GM12875 (cell line): ENCODE results near the gene STX17.

ENCODE experiments used
- H3K4me3 ChIP-seq: one replicate; pipeline ENCODE4 v1.5.1; 2011; ENCODE audit warnings: low read depth, low read length, control low read depth
- TF ChIP-seq, protein P1 (sequence below): IDR thresholded peaks from 2 replicates; pipeline ENCODE4 v1.5.1; 2011; ENCODE audit warnings: low read depth, mild to moderate bottlenecking, control low read depth, inconsistent platforms, low read length, moderate library complexity, borderline replicate concordance; ENCODE audit not compliant: insufficient read depth

Gene STX17

GRCh38 chr9:99878651-99879050 is 27.8 kb upstream of the STX17 start:
- TF ChIP-seq, protein P1, sequence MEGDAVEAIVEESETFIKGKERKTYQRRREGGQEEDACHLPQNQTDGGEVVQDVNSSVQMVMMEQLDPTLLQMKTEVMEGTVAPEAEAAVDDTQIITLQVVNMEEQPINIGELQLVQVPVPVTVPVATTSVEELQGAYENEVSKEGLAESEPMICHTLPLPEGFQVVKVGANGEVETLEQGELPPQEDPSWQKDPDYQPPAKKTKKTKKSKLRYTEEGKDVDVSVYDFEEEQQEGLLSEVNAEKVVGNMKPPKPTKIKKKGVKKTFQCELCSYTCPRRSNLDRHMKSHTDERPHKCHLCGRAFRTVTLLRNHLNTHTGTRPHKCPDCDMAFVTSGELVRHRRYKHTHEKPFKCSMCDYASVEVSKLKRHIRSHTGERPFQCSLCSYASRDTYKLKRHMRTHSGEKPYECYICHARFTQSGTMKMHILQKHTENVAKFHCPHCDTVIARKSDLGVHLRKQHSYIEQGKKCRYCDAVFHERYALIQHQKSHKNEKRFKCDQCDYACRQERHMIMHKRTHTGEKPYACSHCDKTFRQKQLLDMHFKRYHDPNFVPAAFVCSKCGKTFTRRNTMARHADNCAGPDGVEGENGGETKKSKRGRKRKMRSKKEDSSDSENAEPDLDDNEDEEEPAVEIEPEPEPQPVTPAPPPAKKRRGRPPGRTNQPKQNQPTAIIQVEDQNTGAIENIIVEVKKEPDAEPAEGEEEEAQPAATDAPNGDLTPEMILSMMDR, result no peak
- H3K4me3 ChIP-seq, result no peak overlapping the region

DNA sequence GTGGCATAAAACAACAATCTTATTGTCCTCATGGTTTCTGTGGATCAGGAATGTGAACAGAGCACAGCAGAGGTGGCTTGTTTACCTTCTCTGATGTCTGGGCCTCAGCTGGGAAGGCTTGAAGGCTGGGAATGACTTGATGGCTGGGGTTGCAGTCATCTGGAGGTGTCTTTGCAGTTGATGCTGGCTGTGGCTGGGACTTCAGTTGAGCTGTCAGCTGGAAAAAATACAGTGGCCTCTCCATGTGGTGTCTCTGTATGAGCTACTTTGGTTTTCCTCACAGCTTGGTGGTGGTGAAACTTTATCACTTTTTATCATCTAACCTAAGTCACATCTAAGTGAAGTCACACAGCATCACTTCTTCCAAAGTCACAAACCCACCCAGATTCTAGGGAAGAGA is 24.7 kb upstream of the STX17 start:
- TF ChIP-seq, protein P1, result no peak

DNA sequence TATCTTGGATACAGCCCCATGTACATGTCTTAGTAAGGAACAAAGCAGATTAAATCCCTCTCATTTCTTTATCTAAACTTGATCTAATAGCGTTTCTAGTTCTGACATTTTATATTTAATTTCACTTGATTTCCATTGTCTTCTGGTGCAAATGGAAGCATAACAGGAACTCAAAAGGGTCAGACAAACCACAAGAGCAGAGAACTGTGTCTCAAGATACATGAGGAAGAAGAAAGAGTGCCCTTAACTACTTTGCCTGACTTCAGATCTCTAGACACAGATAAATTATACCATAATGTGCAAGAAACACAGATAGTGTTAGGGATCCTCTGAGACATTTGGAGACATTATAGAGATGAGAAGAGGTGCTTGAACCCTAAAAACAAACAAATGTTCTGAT is 20.7 kb upstream of the STX17 start:
- H3K4me3 ChIP-seq, result no peak overlapping the region
- TF ChIP-seq, protein P1, result no peak

More for the DNA sequence above, 24.7 kb upstream of the STX17 start:
- H3K4me3 ChIP-seq, result no peak overlapping the region

DNA sequence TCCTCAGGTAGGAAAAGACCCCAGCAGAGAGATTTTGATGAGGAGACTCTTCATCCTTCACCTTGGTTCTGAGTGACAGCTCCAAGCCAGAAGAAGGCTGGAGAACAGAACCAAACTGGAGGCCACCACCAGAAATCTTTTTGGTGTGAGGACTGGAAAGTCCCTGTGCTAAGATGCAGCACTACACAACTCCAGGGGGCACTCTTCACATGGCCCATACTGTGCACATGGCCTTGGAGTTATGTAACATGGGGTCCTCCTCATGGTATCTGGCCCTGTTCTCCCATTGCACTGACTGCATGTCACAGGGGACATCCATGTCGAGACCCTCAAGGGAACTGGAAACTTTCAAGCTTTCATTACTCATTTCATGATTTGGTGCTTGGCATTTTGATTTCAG is 17.3 kb upstream of the STX17 start:
- TF ChIP-seq, protein P1, result peak; percentile 26; the same call in 1 of the 2 replicates
- no peak overlapping the region for H3K4me3 ChIP-seq

DNA sequence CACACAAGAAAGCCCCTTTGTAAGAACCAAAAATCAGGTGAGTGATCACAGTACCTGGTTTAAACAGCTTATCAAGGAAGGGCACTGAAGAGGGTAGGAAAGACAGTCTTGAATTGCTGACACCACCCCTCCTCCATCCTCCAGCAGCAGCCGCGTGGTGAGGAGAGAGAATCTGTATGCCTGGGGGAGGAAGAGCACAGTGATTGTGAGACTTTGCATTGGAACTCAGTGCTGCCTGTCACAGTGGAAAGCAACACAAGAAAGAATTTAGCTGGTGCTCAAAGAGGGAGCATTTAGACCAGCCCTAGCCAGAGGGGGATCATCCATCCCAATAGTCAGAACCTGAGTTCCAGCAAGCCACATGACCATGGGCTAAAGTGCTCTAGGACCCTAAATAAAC is 11.6 kb upstream of the STX17 start:
- H3K4me3 ChIP-seq, result no peak overlapping the region
- TF ChIP-seq, protein P1, result no peak

DNA sequence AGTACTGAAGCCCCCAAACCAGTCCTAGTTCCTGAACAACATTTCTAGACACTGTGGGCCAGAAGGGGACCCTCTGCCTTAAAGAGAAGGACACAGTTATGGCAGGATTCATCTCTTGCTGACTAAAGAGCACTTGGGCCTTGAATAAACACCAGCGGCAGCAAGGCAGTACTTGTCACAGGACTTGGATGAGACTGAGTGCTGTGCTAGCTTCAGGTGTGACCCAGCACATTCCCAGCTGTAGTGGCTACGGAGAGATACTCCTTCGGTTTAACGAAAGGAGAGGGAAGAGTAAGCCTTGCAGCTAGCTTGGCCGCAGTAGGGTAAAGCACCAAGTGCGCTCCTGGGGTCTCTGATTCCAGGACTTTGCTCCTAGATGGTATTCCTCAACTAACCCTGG is 10.9 kb upstream of the STX17 start:
- TF ChIP-seq, protein P1, result no peak
- no peak overlapping the region for H3K4me3 ChIP-seq

GRCh38 chr9:99896119-99896518 is 10.3 kb upstream of the STX17 start:
- no peak overlapping the region for H3K4me3 ChIP-seq
- TF ChIP-seq, protein P1, result no peak
